ENCODE data around the gene JMJD8. TPM values are rescaled to one million over a fixed set of nuclear protein-coding genes. Genes with fewer than 3 reads are reported as not detected.

The JMJD8 gene
- total and polyA plus RNA-seq, 9 donors, result 20.7 to 40.2 (median 34.3) TPM

DNA sequence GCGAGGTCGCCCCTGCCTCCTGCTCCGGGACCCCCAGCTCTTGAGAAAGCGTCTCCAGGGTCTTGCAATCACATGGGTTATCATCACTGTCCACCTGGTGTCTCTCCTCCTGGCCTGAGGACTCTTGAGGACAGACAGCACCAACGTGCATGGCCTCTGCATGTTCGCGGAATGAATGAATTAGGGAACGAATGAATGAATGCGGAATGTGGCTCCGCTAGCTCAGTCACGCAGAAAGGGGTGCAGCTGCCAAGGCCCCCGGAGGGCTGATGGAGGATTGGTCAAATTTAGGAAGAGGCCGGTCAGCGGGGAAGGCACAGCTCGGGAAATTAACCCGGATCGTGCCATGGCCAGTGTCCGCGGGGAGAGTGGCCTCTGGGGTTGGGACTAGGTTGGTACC, 18.2 kb upstream of the JMJD8 start:
- 87% methylated on average over 19 of the region's 19 CpGs for WGBS (ENCODE audit: insufficient coverage)
- Histone ChIP-seq H3K27me3 (ENCODE audit: control insufficient read depth, insufficient read depth, low read length) (peaks cover 85% of the 10 kb centered on the region), H3K27ac (ENCODE audit: low read length) (no peak overlapping the region), H3K4me1 (ENCODE audit: control insufficient read depth, insufficient read depth, low read length) (peaks cover 16% of the 10 kb centered on the region), H3K4me3 (ENCODE audit: low read length) (no peak overlapping the region), H3K36me3 (ENCODE audit: control insufficient read depth, insufficient read depth, low read length) (no peaks in the 10 kb centered on the region), H3K9me3 (replicated peaks; ENCODE audit: control insufficient read depth, low read depth, low read length) (no peaks in the 10 kb centered on the region)
- no peak for DNase-seq

DNA sequence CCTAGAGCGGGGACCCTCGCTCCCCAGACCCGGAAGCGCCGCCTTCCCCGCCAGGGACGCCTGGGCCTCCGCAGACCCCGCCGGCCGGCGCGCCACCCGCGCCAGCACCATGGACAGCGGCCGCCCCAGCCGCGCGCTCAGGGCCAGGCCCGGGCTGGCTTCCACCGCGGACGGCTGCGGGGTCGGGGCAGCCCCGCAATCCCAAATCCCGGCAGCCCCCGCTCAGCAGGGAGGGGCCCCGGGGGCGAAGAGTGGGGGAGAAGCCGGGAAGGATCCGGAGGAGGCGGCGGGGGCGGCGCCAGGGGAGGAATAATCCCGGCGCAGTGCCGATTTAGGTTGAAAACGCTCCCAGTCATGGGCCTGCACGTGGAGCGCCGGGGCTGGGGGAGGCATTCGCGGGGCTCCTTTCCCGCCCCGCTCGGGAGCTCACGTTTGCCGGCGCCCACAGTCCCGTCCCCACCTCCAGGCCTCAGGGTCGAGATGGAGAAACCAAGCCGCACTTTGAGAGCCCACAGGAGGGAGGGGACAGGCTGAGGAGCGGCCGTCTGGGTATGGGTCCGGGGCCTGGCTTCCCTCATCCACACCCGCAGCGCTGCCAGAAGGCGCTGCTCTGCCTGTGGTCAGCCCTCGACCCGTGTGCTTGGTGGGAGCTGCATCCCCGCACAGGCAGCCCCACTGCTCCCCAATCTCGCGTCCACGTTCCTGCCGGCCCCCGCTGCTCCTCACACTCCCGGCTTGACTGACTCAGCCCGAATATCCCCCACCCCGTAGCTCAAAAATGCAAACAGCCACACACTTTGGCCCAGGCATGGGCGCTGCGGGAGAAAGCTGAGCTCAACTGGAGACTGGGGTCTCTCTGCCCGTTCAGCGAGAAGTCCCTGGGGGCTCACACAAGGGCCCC, 16.8 kb upstream of the JMJD8 start:
- Histone ChIP-seq H3K27me3 (ENCODE audit: control insufficient read depth, insufficient read depth, low read length) (peaks cover 81% of the 10 kb centered on the region), H3K4me1 (ENCODE audit: control insufficient read depth, insufficient read depth, low read length) (peaks cover 6% of the 10 kb centered on the region), H3K36me3 (ENCODE audit: control insufficient read depth, insufficient read depth, low read length) (no peaks in the 10 kb centered on the region), H3K4me3 (ENCODE audit: low read length) (no peak overlapping the region), H3K9me3 (replicated peaks; ENCODE audit: control insufficient read depth, low read depth, low read length) (no peaks in the 10 kb centered on the region), H3K27ac (ENCODE audit: low read length) (no peak overlapping the region)
- 4% methylated on average over 65 of the region's 76 CpGs for WGBS (ENCODE audit: insufficient coverage)
- peak; percentile 43 for DNase-seq

DNA sequence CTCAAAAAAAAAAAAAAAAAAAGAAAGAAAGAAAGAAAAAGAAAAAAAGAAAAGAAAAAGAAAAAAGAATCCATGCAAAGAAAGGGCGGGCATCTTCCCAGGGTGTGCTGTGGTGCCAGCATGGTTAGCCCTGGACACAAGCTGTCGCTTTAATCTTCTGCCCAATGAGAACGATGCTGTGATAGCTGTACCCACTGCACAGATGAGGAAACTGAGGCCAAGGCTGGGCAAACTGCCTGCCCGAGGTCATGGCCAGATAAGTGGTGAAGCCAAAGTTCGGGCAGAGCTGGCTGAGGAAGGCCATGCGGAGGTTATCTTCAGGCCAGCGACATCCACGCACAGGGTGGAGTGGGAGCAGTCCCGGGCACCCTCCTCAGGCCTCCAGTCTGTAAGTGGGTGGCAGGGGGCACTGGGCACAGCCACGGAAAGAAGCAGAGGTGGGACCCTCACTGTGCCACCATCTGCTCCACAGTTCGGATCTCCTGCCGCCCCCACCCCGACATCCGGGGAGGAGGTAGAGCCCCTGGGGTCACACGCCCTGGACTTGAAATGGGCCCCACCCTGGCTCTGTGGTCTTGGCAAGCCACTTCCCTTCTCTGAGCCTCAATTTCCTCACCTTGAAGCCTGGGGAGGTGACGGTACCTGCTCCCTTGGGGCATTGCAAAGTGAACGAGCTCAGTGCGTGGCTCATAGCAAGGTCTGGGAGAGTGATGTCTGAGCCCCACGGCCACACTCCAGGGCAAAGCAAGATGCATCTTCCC, 15.0 kb upstream of the JMJD8 start:
- H3K27me3 ChIP-seq (ENCODE audit: control insufficient read depth, insufficient read depth, low read length), result peaks cover 87% of the 10 kb centered on the region
- H3K9me3 ChIP-seq (replicated peaks; ENCODE audit: control insufficient read depth, low read depth, low read length), result no peaks in the 10 kb centered on the region
- H3K36me3 ChIP-seq (ENCODE audit: control insufficient read depth, insufficient read depth, low read length), result no peaks in the 10 kb centered on the region
- DNase-seq, result no peak
- no peak overlapping the region for H3K4me3 ChIP-seq (ENCODE audit: low read length)
- H3K27ac ChIP-seq (ENCODE audit: low read length), result no peak overlapping the region
- WGBS (ENCODE audit: insufficient coverage), result 71% methylated on average over 19 of the region's 19 CpGs
- H3K4me1 ChIP-seq (ENCODE audit: control insufficient read depth, insufficient read depth, low read length), result peaks cover 19% of the 10 kb centered on the region

DNA sequence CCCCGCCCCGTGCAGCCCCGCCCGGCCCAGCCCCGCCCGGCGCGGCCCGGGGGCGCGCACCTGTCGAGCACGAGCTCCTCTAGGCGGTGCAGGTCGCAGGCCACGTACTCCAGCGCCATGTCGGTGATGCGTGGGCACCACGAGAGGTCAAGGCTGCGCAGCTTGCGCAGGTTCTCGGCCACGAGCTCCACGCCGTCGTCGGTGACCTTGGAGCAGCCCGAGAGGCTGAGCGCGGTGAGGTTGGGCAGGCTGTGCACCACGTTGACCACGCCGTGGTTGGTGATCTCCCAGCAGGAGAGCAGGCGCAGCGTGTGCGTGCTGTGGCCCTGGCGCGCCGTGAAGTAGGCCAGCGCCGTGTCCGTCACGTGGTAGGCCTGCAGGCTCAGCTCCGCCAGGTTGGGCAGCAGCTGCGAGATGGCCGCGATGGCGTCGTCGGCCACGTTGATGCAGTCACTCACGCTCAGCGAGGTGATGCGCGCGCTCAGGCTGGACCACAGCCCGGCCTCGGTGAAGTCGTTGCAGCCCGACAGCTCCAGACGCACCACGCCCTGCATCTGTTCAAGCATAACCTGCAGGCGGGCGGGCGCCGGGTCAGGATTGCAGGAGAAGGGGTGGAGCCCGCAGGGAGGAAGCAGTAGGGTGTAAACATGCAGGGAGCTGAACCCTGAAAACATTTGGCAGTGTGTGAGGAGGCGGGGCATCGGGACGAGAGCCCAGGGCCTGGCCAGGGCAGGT, 11.4 kb upstream of the JMJD8 start:
- no peaks in the 10 kb centered on the region for H3K36me3 ChIP-seq (ENCODE audit: control insufficient read depth, insufficient read depth, low read length)
- H3K4me1 ChIP-seq (ENCODE audit: control insufficient read depth, insufficient read depth, low read length), result peaks cover 16% of the 10 kb centered on the region
- DNase-seq, result no peak
- no peak overlapping the region for H3K4me3 ChIP-seq (ENCODE audit: low read length)
- no peak overlapping the region for H3K27ac ChIP-seq (ENCODE audit: low read length)
- H3K27me3 ChIP-seq (ENCODE audit: control insufficient read depth, insufficient read depth, low read length), result peaks cover 84% of the 10 kb centered on the region
- WGBS (ENCODE audit: insufficient coverage), result under 1% methylated on average over 71 of the region's 71 CpGs
- no peaks in the 10 kb centered on the region for H3K9me3 ChIP-seq (replicated peaks; ENCODE audit: control insufficient read depth, low read depth, low read length)

DNA sequence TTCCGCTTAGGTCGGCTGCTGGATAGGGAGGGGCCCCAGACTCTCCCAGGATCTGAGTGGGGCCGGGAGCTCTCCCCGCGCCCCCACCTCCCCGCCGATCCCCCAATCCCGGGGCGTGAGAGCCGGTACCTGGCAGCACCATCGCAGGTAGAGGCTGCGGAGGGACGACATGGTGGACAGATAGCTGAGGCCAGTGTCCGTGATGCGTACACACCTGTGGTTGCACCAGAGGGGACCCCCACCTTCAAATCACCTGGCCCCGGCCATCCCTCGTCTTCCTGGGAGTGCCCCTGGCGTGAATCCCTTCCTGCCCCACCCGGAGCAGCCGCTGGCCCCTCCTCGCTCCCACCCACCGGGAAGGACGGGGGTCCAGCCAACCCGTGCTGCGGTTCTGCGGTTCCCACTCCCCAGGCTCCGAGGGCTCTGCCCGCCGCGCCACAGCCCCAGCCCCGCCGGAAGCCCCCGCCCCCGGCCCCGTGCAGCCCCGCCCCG, 10.8 kb upstream of the JMJD8 start:
- Histone ChIP-seq H3K4me1 (ENCODE audit: control insufficient read depth, insufficient read depth, low read length) (peaks cover 19% of the 10 kb centered on the region), H3K27me3 (ENCODE audit: control insufficient read depth, insufficient read depth, low read length) (peaks cover 78% of the 10 kb centered on the region), H3K9me3 (replicated peaks; ENCODE audit: control insufficient read depth, low read depth, low read length) (no peaks in the 10 kb centered on the region), H3K27ac (ENCODE audit: low read length) (no peak overlapping the region), H3K36me3 (ENCODE audit: control insufficient read depth, insufficient read depth, low read length) (no peaks in the 10 kb centered on the region), H3K4me3 (ENCODE audit: low read length) (no peak overlapping the region)
- WGBS (ENCODE audit: insufficient coverage), result 1% methylated on average over 25 of the region's 37 CpGs
- DNase-seq, result no peak

DNA sequence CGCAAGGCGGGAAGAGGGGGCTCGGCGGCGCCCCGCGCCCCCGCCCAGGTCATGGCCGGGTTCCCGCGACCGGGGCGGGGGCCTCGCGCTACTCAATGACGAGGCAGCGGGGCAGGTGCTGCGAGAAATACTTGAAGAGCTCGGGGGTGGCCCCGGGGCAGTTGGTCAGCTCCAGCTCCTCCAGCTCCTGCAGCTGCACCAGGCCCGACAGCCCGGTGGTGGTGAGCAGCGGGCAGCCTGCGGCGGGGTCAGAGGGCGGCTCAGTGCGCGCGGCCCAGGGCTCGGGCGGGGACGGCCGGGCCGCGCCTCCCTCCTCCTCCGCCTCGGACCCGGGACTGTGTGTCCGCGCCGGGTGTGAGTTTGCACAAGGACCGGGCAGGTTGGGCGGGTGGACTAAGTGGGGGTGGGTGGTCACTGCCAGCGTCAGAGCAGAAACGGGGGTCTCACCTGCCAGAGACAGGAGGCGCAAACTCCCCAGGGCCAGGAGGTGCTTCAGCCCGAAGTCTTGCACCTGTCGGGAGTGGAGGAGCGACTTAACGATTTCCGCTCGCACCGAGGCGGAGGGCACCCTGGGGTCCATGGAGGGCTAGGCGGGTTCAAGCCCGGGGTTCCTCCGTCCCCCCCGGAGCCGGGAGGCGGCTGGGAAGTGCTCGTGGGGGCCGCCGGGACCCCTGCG, 10.2 kb upstream of the JMJD8 start:
- WGBS (ENCODE audit: insufficient coverage), result 2% methylated on average over 50 of the region's 64 CpGs
- Histone ChIP-seq H3K4me3 (ENCODE audit: low read length) (no peak overlapping the region), H3K9me3 (replicated peaks; ENCODE audit: control insufficient read depth, low read depth, low read length) (no peaks in the 10 kb centered on the region), H3K36me3 (ENCODE audit: control insufficient read depth, insufficient read depth, low read length) (no peaks in the 10 kb centered on the region), H3K27ac (ENCODE audit: low read length) (no peak overlapping the region), H3K27me3 (ENCODE audit: control insufficient read depth, insufficient read depth, low read length) (peaks cover 72% of the 10 kb centered on the region), H3K4me1 (ENCODE audit: control insufficient read depth, insufficient read depth, low read length) (peaks cover 25% of the 10 kb centered on the region)
- DNase-seq, result no peak

DNA sequence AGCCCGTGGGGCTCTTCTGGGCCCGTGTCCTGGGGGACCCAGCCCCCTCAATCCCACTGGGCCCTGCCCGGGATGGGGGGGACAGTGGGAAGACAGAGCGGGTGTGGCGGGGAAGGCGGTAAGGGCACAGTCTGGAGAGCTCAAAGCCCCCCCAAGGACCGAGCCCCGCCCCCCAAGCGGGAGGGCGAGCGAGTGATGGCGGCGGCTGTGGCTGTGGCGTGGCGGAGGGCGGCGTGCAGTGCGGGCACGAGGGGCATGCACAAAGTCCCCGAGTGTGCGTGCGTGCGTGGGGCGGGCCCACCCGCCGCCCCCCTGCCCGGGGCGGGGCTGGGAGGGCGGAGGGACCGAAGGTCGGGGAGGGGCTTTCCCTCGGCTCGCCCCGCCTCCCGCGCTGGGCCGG, 9.6 kb upstream of the JMJD8 start:
- Histone ChIP-seq H3K9me3 (replicated peaks; ENCODE audit: control insufficient read depth, low read depth, low read length) (no peaks in the 10 kb centered on the region), H3K4me1 (ENCODE audit: control insufficient read depth, insufficient read depth, low read length) (peaks cover 30% of the 10 kb centered on the region), H3K4me3 (ENCODE audit: low read length) (no peak overlapping the region), H3K36me3 (ENCODE audit: control insufficient read depth, insufficient read depth, low read length) (no peaks in the 10 kb centered on the region), H3K27ac (ENCODE audit: low read length) (no peak overlapping the region), H3K27me3 (ENCODE audit: control insufficient read depth, insufficient read depth, low read length) (peaks cover 68% of the 10 kb centered on the region)
- no peak for DNase-seq
- WGBS (ENCODE audit: insufficient coverage), result under 1% methylated on average over 36 of the region's 37 CpGs

DNA sequence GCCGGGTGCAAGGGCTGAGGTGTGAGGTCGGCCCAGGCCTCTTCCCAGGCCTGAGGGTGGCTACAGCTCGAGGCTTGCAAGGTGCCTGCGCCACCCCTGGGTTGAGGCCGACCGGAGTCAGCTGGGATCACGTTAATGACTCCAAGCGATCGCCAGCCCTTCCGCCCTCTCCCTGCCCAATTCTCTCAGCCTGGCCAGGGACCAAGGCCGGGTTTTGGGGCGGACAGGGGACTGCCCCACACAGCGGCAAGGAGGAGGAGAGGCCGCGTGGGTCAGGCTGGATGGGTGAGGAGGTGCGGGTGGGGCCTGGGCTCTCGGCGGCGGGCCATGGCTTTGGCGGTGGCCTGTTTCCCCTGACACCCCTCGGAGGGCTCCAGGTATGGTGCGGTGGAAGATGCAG, 9.2 kb upstream of the JMJD8 start:
- Histone ChIP-seq H3K4me1 (ENCODE audit: control insufficient read depth, insufficient read depth, low read length) (peaks cover 30% of the 10 kb centered on the region), H3K27ac (ENCODE audit: low read length) (no peak overlapping the region), H3K27me3 (ENCODE audit: control insufficient read depth, insufficient read depth, low read length) (peaks cover 67% of the 10 kb centered on the region), H3K36me3 (ENCODE audit: control insufficient read depth, insufficient read depth, low read length) (no peaks in the 10 kb centered on the region), H3K9me3 (replicated peaks; ENCODE audit: control insufficient read depth, low read depth, low read length) (no peaks in the 10 kb centered on the region), H3K4me3 (ENCODE audit: low read length) (no peak overlapping the region)
- DNase-seq, result no peak
- WGBS (ENCODE audit: insufficient coverage), result 21% methylated on average over 17 of the region's 22 CpGs

DNA sequence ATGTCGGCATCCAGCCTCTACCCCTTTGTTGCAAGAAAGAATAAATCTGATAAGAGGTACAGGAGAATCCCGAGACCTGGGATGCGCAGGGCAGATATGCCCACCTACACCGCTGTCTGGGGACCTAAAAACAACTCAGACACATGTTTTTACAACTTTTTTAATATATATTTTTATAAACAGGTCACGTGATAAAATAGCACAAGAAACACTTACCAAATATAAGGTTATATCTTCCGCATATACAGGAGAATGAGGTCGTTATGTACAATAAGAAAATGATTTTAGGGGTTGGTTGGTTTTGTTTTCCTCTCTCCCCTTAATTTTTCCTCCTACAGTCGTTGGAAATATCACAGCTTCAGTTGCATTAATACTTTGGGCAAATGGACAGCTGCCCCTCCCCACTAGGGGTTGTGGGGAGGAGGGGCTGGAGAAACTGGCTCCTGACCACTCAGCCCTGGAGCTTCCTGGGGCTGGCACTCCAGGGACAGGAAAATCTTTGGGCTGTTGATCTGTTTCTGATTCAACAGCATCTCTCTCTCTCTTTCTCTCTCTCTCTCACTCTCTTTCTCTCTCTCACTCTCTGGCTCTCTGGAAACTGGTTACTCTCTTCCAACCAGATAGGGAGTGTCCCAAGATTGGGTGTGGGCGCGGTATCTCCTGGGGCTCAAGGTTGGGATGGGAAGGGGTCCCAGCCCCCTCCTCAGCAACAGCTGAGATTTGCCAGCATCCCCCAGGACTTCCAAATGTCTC, 8.4 kb upstream of the JMJD8 start:
- peaks cover 30% of the 10 kb centered on the region for H3K4me1 ChIP-seq (ENCODE audit: control insufficient read depth, insufficient read depth, low read length)
- no peak for DNase-seq
- WGBS (ENCODE audit: insufficient coverage), result 90% methylated on average over 2 of the region's 10 CpGs
- no peaks in the 10 kb centered on the region for H3K9me3 ChIP-seq (replicated peaks; ENCODE audit: control insufficient read depth, low read depth, low read length)
- peaks cover 62% of the 10 kb centered on the region for H3K27me3 ChIP-seq (ENCODE audit: control insufficient read depth, insufficient read depth, low read length)
- no peak overlapping the region for H3K4me3 ChIP-seq (ENCODE audit: low read length)
- H3K27ac ChIP-seq (ENCODE audit: low read length), result no peak overlapping the region
- H3K36me3 ChIP-seq (ENCODE audit: control insufficient read depth, insufficient read depth, low read length), result peaks cover under 1% of the 10 kb centered on the region
